Stomach (tissue), 4 donors: Measurements from ENCODE around the gene SPSB4.

ENCODE experiments used
- CTCF ChIP-seq, 7 experiments: fragments of 450-650 bp in 4 of 7; fragments of 200-600 bp in 3 of 7; sonication (generic) in 3 of 7; IDR thresholded peaks; one replicate each; pipeline ENCODE4 v1.5.1; 2016 to 2019; ENCODE audit warnings: antibody characterized with exemption in 7 of 7, control low read depth in 2 of 7, mild to moderate bottlenecking in 1 of 7
- POLR2A ChIP-seq, 4 donors: fragments of 450-650 bp; IDR thresholded peaks; one replicate each; pipeline ENCODE4 v1.6.1; 2016; ENCODE audit warnings: antibody characterized with exemption in 4 of 4, control low read depth in 2 of 4, mild to moderate bottlenecking in 1 of 4, moderate library complexity in 1 of 4
- POLR2AphosphoS5 ChIP-seq, 3 donors: sonication (generic); formaldehyde crosslinking; IDR thresholded peaks; one replicate each; pipeline ENCODE4 v1.6.1; 2016; ENCODE audit warnings: antibody characterized with exemption in 3 of 3

DNA sequence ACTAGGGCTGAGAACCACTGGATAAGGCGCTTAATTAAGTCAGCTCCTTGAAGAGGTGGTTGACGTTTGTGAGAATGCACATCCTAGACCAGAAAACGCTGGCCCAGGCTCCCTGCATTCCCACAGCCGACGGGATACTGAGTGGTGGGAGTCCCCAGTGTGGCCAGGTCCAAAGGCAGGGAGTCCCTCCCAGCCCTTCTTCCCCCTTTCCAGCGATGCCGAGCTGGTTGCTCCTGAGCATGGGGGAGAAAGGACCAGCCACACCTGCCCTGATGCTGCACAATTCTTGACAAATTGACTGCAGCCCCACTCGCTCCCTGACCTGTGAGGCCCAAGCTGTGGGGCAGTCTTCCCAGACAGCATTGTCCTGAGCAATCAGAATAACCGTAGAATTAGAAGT lies 101.0 kb downstream of the SPSB4 start:
- TF ChIP-seq POLR2A (IDR thresholded peaks at IDR 0.05), result no peak
- no peak for TF ChIP-seq CTCF (IDR thresholded peaks at IDR 0.05)
- no peak for TF ChIP-seq POLR2AphosphoS5 (IDR thresholded peaks at IDR 0.05)
